Fibroblast of peridontal ligament (primary cell): ENCODE measurements around the gene COL27A1.

ENCODE experiments used
- DNase-seq: peaks from one replicate; pipeline ENCODE4 v3.0.0-alpha.2; 2010; ENCODE audit errors: extremely low read depth

COL27A1 gene

DNA sequence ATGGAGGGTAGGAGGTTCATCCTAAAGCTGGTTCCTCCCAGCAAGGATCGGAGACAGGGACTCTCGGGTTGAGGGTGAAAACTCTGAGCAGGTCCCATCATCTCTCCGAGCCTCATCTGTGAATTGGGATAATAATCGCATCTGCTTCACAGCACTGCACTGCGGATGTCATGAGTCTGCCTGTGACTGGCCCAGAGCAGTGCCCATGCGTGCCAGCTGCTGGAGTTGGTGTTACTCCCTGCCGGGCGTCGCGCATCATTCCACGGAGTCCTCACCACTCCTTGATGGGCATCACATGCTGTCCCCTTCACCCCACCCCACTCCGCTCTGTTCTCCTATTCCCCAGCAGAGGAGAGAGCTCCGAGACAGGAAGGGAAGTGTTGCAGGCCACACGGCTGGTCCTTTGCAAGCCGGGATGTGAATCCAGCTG is 132.4 kb downstream of the COL27A1 start:
- no peak for DNase-seq

DNA sequence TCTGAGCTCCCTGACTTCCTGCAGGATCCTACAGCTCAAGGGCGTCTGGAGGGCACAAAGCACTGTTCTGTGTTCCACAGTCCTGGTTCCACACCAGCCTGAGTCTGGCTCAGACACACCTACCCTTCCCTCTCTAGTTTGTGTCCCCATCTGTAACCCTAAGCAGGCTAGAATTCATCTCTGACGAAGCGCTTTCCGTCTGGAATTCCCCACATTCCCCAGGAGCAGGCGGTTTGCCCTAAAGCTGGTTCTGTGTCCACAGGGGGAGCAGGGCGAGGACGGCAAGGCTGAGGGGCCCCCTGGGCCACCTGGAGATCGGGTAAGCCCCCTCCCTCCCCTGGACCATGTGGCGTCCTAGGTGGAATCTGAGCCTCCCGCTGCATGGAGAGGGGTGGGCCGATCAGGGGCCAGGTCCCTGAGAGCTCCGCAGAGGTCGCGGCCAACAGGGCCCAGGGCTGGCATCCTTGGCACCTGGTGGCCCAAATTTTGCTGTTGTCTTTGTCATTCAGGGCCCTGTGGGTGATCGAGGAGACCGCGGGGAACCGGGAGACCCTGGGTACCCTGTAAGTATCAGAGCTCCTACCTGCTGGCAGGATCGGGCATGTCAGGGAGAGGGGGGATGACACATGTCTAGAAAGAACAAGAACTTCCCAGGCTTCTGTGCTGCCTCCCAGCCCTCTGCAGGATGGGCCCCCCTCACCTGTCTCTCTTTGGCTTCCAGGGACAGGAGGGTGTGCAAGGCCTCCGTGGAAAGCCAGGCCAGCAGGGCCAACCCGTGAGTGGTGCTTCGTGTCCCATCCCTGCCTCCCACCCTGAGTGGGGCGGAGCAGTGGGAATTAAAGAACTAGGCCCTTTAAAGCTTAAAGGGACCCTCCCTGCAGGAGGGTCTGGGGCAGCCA is 133.1 kb downstream of the COL27A1 start:
- DNase-seq, result peak; percentile 41

DNA sequence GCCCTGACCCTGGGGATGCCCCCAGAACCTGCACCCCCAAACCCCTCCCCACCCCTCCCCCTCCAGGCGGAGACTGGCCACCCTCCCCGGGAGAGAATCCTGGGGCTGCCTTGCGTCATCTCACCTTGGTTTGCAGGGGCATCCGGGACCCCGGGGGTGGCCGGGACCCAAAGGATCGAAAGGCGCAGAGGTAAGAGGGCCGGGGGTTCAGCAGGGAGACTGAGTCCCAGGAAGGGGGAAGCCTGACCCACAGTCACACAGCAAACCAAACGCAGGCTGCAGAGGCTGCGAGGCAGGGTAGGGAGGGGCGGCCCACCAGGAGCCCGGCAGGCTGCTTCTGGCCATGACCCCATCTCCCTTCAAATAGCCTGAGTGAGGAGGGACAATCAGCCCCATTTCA is 133.8 kb downstream of the COL27A1 start:
- DNase-seq, result no peak

DNA sequence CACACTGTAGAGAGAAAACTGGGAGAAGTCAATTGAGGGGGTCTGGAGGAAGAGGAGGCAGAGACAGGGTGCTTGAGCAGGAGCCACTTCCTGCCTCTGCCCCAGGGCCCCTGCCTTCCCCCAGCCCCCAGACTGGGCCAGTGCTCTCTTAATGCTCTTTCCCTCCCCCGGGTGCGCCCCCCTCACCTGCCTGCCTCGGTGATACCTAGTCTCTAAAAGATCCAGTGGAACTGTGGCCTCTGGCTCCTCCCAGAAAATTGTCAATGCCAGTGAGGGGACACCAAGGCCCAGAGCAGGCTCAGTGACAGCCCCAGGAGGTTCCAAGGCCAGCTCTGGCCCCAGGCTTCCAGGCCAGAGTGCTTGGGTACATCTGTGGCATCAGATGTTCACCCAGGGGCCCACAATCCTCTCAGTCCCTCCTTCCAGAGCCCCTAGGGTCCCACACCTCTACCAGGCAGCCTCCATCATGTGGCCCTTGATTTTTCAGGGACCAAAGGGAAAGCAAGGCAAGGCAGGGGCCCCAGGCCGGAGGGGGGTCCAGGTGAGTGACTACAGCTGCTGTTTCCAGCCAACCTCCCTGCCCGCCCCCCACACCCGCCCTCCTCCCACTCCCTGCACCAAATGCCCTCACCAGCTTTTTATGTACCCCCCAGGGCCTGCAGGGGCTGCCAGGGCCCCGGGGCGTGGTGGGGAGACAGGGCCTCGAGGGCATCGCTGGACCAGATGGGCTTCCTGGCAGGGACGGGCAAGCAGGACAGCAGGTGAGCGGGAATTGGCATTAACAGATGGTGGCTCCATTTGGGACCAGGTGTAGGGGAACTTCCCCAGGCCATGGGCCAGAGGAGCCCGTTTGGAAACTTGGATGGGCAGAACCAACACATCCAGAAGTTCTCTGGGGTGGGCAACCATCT is 134.5 kb downstream of the COL27A1 start:
- no peak for DNase-seq

DNA sequence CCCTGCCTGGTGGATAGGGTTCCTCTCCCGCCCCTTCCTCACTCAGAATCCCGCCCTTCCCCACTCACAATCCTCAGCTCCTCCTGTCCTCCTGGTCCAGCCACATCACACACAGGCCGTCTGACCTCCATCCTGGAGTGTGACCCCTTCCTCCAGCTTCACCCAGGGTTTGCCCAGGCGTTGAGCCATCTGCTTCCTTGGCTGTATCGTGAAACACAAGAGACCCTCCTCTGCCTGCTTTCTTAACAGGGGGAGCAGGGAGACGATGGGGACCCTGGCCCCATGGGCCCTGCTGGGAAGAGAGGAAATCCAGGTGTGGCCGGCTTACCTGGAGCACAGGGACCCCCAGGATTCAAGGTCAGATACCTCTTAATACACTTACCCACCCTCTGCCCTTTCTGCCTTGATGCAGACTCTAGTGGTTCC is 135.2 kb downstream of the COL27A1 start:
- DNase-seq, result no peak

DNA sequence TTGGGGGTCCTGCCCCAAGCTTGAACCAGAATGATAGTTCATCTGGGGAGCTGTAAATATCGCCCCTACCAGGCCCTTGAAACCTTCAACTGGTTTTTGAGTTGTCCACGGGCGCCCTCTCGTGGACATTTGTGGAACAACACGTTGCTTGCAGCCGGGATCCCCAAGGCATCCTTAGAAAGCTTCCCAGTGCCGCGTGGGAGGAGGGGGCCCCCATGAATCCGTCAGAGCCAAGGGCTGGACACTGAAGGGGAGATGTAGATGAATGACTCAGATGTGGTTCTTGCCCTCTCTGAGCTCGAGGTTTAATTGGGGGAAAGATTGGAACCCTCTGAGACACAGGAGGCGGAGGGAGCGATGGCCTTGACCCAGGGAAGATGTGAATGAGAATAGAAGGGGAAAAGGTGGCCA is 135.7 kb downstream of the COL27A1 start:
- DNase-seq, result peak; percentile 76

DNA sequence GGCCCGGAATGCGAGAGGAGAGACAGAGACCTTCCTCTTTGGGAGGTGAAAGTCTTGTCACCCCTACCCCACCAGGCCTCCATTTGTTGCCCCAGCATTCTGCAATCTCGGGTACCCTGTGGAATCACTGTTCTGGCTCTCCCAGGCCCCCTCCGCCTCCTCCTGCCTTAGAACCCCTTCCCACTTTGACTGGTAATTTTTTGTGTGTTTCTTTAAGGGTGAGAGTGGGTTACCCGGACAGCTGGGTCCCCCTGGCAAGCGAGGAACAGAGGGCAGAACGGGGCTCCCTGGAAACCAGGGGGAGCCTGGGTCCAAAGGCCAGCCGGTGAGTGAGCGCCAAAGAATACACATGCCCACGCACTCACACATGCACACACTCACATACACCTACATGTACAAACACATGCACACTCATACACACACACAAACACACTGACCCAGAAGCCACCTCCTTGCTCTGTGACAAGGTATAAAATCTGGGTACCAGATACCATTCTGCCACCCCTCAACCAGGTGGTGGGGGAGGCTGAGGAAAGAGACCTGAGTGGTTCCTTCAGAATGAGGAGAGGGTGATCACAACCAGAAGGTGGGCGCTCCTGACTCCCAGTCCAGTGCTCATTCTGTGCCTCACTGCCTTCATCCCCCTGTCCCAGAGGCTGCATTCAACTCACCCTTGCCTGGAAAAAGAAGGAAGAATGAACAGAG is 136.7 kb downstream of the COL27A1 start:
- DNase-seq, result no peak

DNA sequence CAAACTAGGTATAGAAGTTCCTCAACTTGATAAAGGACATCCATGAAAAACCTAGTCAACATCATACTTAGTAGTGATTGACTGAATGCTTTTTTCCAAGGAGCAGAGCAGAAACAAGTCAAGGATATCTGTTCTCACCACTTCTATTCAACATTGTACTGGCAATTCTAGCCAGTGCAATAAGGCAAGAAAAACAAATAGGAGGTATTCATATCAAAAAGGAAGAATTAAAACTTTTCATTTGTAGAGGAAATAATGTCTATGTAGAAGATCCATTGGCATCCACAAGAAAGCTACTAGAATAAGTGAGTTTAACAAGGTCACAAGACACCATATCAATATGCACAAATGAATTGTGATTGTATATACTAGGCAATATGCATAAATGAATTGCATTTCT is 139.3 kb downstream of the COL27A1 start:
- DNase-seq, result no peak

DNA sequence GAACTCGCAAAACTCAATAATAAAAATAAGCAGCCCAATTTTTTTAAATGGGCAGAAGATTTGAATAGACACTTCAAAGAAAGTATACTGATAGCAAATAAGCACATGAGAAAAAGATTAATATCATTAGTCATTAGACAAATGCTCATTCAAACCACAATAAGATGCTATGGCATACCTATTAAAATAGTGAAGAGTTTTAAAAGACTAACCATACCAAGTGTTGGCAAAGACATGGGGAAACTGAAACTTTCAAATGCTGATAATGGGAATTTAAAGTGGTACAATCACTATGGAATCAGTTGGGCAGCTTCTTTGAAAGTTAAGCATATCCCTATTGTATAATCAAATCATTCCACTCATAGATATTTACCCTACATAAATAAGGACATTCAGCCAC is 141.0 kb downstream of the COL27A1 start:
- no peak for DNase-seq

DNA sequence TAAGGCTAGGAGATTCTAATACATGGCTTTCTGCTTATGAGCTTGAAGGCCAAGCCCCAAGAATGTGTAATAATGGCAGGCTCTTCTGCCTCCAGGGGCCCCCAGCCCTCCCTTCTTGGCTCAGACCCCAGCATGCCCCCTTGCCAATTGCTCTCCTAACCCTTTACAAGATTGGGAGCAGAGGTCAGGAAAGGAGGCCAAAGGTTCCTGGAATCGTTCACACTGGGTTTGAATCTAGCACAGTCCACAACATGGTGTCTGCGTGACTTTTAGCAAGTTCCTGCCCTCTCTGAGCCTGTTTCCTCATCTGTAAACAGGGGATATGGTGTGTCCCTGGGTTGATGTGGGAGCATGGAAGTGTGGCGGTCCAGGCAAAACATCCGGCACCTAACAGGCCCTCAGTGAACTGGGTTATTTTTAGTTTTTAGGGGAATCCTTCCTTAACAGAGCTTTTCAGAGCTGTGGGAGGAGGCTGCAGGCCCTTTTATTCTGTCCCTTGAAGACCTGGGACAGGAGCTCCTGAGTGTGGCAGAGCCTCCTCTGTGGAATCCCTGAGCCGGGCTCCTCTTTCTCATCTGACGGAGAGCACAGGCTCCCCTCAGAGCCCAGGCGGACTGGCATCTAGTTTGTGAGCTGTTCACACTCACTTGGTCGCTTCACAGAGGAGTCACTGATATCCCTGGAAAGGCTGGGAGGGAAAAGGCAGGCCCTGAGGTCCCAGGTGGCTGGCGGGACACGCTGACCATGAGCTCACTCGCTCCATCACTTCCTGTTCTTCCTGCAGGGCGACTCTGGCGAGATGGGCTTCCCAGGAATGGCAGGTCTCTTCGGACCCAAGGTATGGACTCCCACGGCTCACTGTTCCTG is 144.2 kb downstream of the COL27A1 start:
- no peak for DNase-seq

DNA sequence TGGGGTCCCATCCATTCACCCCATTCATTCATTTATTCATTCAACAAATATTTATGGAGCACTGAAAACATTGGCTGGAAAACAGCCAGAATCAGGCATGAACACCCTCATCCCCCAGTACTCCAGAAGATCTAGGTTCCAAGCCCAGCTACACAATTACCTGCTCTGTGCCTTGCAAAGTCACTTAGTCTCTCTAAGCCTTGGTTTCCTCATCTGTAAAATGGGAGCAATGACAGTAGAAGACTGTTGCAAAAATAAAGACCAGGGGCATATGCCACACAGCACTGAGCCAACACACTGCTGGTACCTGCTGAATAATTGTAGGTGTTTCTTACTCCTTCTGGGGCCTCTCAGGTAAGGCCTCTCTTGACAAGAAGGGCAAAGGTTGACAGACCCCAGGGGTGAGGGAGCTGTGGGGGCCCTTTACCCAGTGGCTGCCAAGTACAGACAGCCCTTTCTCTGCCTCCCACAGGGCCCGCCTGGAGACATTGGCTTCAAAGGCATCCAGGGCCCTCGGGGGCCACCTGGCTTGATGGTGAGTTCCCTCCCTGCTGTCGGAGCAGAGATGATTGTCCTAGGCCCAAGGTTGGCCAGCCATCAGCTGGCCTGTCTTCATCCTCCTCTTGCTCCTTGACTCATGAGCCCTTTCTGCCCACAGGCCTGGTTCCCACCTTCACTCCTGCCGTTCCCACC is 145.0 kb downstream of the COL27A1 start:
- DNase-seq, result no peak

DNA sequence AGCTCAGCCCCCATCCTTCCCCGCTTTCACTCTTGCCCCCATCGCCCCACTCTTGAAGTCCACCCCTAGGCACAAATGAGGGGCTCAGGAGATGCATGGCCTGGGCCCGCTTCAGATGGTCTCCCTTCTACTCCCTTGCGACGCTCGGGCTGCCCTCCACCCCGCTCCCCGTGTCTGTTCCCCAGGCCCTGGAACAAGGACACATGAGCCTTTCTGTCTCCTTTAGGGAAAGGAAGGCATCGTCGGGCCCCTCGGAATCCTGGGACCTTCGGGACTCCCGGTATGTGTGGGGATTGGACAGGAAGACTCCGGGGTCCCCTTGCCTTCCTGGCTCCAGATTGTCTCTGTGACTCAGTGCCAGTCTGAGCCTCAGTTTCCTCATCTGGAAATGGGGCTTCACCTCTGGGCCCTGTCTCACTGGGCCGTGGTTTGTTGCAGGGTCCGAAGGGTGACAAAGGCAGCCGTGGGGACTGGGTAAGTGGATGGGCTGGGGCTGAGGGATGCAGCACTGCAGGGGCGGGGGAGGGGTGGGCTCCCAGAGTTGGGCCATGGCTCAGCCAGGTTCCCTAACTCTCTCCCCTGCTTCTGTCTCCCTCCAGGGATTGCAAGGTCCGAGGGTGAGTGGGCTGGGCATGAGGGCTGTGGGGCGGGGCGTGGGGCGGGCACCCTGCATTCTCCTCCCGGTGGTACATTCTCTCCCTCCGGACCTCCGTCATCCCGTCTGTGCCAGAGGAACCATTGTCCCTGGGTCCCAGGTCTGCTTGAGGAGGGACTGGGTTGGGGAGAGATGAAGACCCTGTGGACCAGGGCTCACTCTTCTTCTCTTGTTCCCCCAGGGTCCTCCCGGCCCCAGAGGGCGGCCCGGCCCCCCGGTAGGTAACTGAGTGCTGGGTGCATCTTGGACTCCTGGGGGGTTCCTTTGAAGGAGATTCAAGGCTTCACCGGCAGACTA is 145.8 kb downstream of the COL27A1 start:
- no peak for DNase-seq

DNA sequence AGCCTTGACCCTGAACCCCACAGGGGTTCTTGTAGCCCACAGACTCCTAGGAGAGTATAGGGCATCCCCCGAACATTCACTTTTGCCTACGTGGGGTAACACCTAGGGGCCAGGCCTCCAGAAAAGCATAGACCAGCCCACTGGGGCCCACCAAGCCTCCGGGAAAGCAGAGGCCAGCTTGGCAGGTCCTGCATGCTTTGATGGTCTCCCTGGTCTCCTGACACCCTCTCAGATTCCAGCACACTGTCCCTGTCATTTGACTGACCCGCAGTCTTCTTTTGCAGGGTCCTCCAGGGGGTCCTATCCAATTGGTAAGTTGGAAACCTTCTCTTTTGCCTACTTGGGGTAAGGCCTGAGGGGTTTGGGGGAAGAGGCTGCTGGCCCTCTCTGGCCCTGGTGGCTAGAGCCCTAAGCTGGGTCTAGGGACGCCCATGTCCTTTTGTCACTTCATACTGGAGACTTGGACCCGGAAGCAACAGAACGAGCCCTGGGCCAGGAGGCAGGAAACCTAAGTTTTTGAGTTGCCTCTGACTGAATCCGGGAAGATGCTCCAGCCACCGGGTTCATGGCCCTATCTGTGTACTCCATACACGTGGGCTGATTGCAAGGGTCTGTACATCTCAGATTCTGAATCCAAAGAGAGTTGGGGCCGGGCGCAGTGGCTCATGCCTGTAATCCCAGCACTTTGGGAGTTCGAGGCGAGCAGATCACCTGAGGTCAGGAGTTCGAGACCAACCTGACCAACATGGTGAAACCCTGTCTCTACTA is 146.6 kb downstream of the COL27A1 start:
- no peak for DNase-seq

DNA sequence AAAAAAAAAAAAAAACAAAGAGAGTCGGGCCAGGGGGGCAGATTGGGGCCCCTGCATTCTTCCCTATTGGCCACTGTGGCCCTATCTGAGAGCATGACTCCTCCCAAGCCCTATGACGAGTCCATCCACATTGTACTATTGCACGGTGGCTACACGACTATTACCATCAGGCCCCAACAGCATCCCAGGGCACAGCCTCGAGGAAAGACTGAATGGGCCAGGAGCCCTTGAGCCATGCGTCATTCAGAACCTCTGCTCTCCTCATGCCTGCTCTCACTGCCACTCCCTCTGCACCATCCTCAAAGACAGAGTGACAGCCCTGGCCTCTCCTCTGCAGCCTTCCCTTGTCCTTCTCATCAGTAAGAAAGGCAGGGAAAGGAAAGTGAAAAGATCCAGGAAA is 147.4 kb downstream of the COL27A1 start:
- no peak for DNase-seq

DNA sequence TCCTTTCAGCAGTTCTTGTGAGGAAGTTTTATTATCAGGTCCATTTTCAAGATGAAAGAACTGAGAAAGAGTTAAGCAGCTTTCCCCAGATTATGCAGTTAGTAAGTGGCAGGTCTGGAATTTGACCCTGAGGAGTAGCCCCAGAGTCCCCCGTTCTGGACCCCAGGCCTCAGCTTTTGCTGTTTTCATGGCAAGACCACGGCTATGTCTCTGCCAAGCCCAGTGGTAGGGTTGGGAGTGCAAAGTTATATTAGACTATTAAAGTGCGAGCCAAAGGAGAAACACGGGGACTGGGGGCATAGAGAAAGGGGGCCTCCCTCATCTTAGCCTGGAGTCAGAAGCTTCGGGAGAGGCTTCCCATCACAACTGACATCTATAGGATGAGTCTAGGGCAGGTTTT is 148.2 kb downstream of the COL27A1 start:
- no peak for DNase-seq

DNA sequence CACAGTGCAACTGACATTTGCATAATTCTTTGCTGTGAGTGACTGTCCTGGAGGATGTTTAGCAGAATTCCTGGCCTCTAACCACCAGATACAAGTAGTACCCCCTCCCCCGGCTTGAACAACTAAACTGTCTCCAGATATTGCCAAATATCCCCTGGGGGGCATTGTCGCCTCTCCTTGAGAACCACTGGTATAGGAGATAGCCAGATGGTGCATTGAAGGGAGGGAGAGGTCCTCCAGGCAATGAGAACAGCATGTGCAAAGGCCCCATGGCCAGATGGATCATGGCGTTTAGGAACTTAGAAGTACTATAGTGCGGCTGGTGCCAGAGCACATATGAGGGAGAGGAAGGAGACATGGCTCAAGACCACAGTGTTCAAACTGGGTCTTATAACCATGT is 148.6 kb downstream of the COL27A1 start:
- no peak for DNase-seq

DNA sequence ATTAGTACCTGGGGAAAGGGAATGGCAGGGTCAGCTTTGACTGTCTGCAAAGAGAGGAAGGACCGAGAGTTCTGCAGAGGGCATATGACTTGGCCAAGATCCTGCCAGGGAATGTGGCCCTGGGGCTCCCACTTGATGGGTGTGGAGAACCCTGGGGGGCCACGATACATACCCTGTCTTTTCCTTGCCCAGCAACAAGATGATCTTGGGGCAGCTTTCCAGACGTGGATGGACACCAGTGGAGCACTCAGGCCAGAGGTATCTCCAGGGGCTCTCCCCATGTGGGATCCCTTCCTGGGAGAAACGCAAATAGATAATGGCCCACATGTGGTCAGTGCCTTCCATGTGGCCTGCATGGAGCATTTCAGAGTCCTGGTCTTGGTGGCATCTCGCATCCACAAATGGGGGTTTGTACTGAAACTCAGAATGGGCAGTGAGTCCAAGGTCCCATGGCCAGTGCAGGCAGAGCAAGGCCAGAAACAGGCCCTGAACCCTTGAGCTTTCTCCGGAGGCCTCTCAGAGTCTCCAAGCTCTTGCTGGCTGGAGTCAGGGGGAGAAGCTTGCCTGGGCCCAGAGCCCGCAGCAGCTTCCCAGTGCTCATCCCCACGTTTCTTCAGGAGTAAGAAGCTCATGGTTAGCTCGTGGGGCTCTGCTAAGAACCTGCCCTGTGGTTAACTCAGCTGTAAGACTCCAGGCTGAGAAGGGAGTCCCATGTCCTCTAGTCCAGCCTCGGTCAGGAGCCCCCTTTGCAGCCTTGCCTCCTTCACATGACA is 149.3 kb downstream of the COL27A1 start:
- DNase-seq, result no peak

DNA sequence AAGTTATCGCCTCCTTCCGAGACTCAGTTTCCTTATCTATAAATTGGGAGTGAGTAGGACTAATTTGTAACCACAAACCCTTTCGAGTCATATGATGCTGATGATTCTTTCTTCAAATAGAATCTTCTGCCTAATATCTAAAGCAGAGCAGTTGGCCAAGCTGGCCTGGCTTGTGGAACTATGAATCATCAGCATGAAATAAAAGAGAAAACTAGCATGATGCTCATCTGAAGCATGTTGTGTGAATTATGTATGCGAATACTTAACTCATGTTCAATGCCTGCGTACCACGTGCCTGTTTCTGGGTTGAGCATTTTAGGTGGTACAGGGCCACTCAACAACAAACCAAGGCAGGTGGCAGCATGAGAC is 152.5 kb downstream of the COL27A1 start:
- peak; percentile 68 for DNase-seq
